Measurements from ENCODE around the gene SUN1. TPM values are rescaled to one million over a fixed set of nuclear protein-coding genes. Genes with fewer than 3 reads are reported as not detected.

SUN1 gene
- total RNA-seq, 1 experiment from 2014 or later = 126 TPM

GRCh38 chr7:834277-834676 is 2.0 kb downstream of the SUN1 start:
- no peak for DNase-seq (ENCODE audit: unreplicated experiment)
- Mint-ChIP-seq H3K27ac (ENCODE audit: low read depth, unreplicated experiment) (peak overlapping the region; percentile 100), H3K4me1 (ENCODE audit: insufficient read depth, unreplicated experiment) (peaks cover 45% of the 10 kb centered on the region), H3K27me3 (ENCODE audit: insufficient read depth, unreplicated experiment) (no peaks in the 10 kb centered on the region), H3K9me3 (ENCODE audit: unreplicated experiment) (no peaks in the 10 kb centered on the region), H3K36me3 (ENCODE audit: insufficient read depth, unreplicated experiment) (peaks cover 38% of the 10 kb centered on the region), H3K4me3 (ENCODE audit: unreplicated experiment) (peak overlapping the region; percentile 54)
- intact Hi-C loops (cut with micrococcal nuclease) = no loop called here
- POLR2A ChIA-PET = interaction anchor here (0.9 to 8.3 kb wide), 7 partner anchors 11 to 93 kb away, joined by 3 to 185 read pairs (median 7); partner anchors contain the start of gene GET4
- TF ChIP-seq, protein P1, sequence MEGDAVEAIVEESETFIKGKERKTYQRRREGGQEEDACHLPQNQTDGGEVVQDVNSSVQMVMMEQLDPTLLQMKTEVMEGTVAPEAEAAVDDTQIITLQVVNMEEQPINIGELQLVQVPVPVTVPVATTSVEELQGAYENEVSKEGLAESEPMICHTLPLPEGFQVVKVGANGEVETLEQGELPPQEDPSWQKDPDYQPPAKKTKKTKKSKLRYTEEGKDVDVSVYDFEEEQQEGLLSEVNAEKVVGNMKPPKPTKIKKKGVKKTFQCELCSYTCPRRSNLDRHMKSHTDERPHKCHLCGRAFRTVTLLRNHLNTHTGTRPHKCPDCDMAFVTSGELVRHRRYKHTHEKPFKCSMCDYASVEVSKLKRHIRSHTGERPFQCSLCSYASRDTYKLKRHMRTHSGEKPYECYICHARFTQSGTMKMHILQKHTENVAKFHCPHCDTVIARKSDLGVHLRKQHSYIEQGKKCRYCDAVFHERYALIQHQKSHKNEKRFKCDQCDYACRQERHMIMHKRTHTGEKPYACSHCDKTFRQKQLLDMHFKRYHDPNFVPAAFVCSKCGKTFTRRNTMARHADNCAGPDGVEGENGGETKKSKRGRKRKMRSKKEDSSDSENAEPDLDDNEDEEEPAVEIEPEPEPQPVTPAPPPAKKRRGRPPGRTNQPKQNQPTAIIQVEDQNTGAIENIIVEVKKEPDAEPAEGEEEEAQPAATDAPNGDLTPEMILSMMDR (IDR thresholded peaks at IDR 0.05; ENCODE audit: unreplicated experiment) = no peak
- BruUV-seq (replicated peaks) = no TSS peak
- CTCF ChIA-PET = interaction anchor here (1.7 to 2.1 kb wide), 3 partner anchors 21 to 41 kb away, joined by 6 read pairs; no protein-coding TSS in a partner anchor

DNA sequence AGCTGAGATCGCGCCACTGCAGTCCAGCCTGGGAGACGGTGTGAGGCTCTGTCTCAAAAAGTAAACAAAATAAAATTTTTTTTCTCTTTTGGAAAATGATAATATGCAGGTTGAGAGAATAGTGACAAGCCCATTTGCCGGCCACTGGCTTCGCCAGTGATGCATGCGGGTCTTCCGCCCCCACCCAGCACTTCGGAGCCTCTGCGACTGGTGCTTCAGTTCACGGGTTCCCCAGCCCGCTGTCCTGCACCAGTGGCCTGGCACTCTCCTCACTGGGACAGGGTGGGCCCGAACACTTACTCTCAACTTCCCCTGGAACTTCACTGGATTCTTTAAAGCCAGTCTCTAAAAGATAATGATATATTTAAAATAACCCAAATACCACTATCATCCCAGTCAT is 2.7 kb downstream of the SUN1 start:
- intact Hi-C loops (cut with micrococcal nuclease) = no loop called here
- no peak for DNase-seq (ENCODE audit: unreplicated experiment)
- no TSS peak for BruUV-seq (replicated peaks)
- H3K27me3 Mint-ChIP-seq (ENCODE audit: insufficient read depth, unreplicated experiment) = no peaks in the 10 kb centered on the region
- H3K4me1 Mint-ChIP-seq (ENCODE audit: insufficient read depth, unreplicated experiment) = peaks cover 45% of the 10 kb centered on the region
- H3K4me3 Mint-ChIP-seq (ENCODE audit: unreplicated experiment) = no peak overlapping the region
- TF ChIP-seq, protein P1 (IDR thresholded peaks at IDR 0.05; ENCODE audit: unreplicated experiment) = no peak
- H3K27ac Mint-ChIP-seq (ENCODE audit: low read depth, unreplicated experiment) = peak overlapping the region; percentile 100
- H3K9me3 Mint-ChIP-seq (ENCODE audit: unreplicated experiment) = no peaks in the 10 kb centered on the region
- H3K36me3 Mint-ChIP-seq (ENCODE audit: insufficient read depth, unreplicated experiment) = peaks cover 45% of the 10 kb centered on the region
- ChIA-PET CTCF (interaction anchor here (0.7 to 1.7 kb wide), 2 partner anchors 27 to 33 kb away, joined by 3 to 6 read pairs; no protein-coding TSS in a partner anchor), POLR2A (interaction anchor here (0.9 to 8.3 kb wide), 4 partner anchors 17 to 33 kb away, joined by 3 to 185 read pairs (median 66); no protein-coding TSS in a partner anchor)

DNA sequence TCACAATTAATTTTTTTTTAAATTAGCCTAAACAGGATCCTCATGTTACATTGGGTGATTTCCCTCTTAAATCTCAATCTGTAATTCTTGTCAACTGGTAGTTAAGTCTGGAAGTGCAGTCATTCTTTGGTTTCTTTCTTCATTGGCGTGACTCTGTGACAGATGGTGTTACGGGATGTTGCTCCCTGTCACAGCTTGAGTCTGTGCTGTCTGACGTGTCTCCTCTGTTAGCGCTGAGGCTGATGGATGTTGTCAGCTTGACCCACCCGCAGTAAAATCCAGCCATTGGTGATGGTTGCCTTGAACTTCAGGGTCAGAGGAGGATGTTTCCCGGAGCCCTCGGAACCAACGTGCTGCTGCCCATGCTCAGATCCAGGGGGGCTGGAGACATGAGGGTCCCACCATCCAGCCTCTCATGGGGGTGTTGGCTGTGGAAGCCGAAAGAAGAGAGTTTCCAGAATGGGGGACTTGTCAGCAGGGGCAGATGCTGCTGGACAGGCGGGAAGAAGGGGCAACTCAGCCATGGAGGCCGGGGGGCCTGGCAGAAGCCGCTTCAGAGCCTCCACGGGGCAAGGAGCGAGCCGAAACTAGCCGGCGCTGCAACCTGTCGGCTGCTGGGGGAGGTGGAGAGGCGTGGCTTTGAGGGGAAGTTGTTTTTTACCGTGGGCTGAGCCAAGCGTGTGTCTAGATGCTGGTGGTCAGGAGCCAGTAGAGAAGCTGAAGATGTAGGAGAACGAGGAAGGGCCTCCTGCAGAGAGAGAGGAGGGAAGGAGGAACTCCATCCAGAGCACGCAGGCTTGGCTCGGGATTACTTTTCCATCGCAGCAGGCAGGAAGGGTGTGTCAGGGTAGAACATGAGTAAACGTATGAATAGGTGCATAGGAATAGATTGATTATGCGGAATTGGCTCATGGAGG is 3.5 kb downstream of the SUN1 start:
- BruUV-seq (replicated peaks) = no TSS peak
- Mint-ChIP-seq H3K36me3 (ENCODE audit: insufficient read depth, unreplicated experiment) (peaks cover 52% of the 10 kb centered on the region), H3K27me3 (ENCODE audit: insufficient read depth, unreplicated experiment) (no peaks in the 10 kb centered on the region), H3K27ac (ENCODE audit: low read depth, unreplicated experiment) (peak overlapping the region; percentile 100), H3K9me3 (ENCODE audit: unreplicated experiment) (no peaks in the 10 kb centered on the region), H3K4me1 (ENCODE audit: insufficient read depth, unreplicated experiment) (peaks cover 39% of the 10 kb centered on the region), H3K4me3 (ENCODE audit: unreplicated experiment) (peak overlapping the region; percentile 28)
- peak; percentile 76 for DNase-seq (ENCODE audit: unreplicated experiment)
- ChIA-PET CTCF (interaction anchor here (0.7 to 5.0 kb wide), 11 partner anchors 11 to 216 kb away, joined by 3 to 39 read pairs (median 5); no protein-coding TSS in a partner anchor), POLR2A (interaction anchor here (0.7 to 8.3 kb wide), 10 partner anchors 11 to 99 kb away, joined by 3 to 185 read pairs (median 8); partner anchors contain the start of gene GET4)
- TF ChIP-seq, protein P1 (IDR thresholded peaks at IDR 0.05; ENCODE audit: unreplicated experiment) = no peak
- intact Hi-C loops (cut with micrococcal nuclease) = loop anchor here (1.0 kb wide), 2 partner anchors 32 to 49 kb away; no protein-coding TSS in a partner anchor

DNA sequence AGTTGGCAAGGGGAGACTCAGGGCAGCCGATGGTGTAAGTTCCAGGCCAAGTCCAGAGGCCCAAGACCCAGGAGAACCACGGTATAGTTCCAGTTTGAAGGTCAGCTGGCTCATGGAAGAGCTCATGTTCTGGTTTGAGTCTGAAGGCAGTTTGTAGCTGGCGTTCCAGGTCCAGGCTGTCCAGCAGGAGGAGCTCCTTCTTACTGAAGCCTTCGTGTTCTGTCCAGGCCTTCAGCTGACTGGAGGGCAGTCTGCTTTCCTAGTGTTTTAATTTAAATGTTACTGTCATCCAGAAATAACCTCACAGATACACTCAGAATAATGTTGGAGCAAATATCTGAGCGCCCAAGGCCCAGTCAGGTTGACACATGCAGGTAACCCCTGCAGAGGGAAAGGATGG is 4.2 kb downstream of the SUN1 start:
- no TSS peak for BruUV-seq (replicated peaks)
- H3K9me3 Mint-ChIP-seq (ENCODE audit: unreplicated experiment) = no peaks in the 10 kb centered on the region
- H3K36me3 Mint-ChIP-seq (ENCODE audit: insufficient read depth, unreplicated experiment) = peaks cover 59% of the 10 kb centered on the region
- H3K4me3 Mint-ChIP-seq (ENCODE audit: unreplicated experiment) = peak overlapping the region; percentile 28
- peak overlapping the region; percentile 100 for H3K27ac Mint-ChIP-seq (ENCODE audit: low read depth, unreplicated experiment)
- POLR2A ChIA-PET = interaction anchor here (0.7 to 8.3 kb wide), 9 partner anchors 10 to 99 kb away, joined by 3 to 185 read pairs (median 6); partner anchors contain the start of gene GET4
- CTCF ChIA-PET = interaction anchor here (0.7 to 5.0 kb wide), 12 partner anchors 10 to 217 kb away, joined by 3 to 39 read pairs (median 6); no protein-coding TSS in a partner anchor
- peaks cover 33% of the 10 kb centered on the region for H3K4me1 Mint-ChIP-seq (ENCODE audit: insufficient read depth, unreplicated experiment)
- DNase-seq (ENCODE audit: unreplicated experiment) = peak; percentile 75
- H3K27me3 Mint-ChIP-seq (ENCODE audit: insufficient read depth, unreplicated experiment) = no peaks in the 10 kb centered on the region
- TF ChIP-seq, protein P1 (IDR thresholded peaks at IDR 0.05; ENCODE audit: unreplicated experiment) = peak; percentile 46
- intact Hi-C loops (cut with micrococcal nuclease) = loop anchor here (1.0 kb wide), 2 partner anchors 31 to 50 kb away; no protein-coding TSS in a partner anchor

All from MCF 10A (cell line).